PC-9 (cell line): ENCODE measurements around the gene CTDNEP1.

Experiments
- CTCF ChIP-seq: fragments of 200-600 bp; sonication (generic); conservative IDR thresholded peaks from 2 replicates; pipeline ENCODE4 v1.6.1; 2017; ENCODE audit warnings: mixed run types, antibody characterized with exemption, mild to moderate bottlenecking, moderate library complexity
- EZH2 ChIP-seq: fragments of 200-600 bp; sonication (generic); IDR thresholded peaks from 2 replicates; pipeline ENCODE4 v1.8.0; 2017; ENCODE audit warnings: antibody characterized with exemption, low read depth

DNA sequence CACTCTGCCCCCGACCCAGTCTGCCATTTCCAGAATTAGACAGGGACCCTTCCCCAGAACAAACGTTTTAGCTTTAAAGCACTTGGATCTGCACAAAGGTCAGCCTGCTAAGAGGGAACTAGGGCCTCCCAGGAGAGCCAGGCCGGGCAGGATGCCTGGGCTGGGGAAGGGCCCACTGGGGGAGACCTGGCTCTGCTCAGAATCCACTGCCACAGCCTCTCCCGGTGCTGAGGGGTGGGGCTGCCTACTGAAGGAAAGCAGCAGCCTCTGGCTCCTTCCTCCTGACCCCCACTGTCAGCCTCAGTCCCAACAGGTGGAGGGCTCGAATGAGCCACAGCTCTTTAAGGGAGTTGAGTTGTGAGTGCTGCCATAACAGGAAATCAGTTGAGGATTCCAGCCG, 41.2 kb upstream of the CTDNEP1 start:
- TF ChIP-seq CTCF (no peak), EZH2 (no peak)
